H1 (cell line): ENCODE results near the gene CTNND2. TPM values are rescaled to one million over a fixed set of nuclear protein-coding genes. Genes with fewer than 3 reads are reported as not detected.

Source experiments
- CTCF ChIA-PET: fragments of 300-600 bp; sonication (Branson Sonifier 250); formaldehyde crosslinking; loops from one replicate; lab custom pipeline; 2021; ENCODE audit not compliant: partially characterized antibody; lab: Charles Lee
- POLR2A ChIA-PET: fragments of 300-600 bp; sonication (Branson Sonifier 250); formaldehyde crosslinking; loops from one replicate; lab custom pipeline; 2021; ENCODE audit warnings: inconsistent platforms; ENCODE audit not compliant: partially characterized antibody; lab: Charles Lee
- DNase-seq, 2 experiments: peaks; one replicate each; pipeline versions ENCODE4 v3.0.0 to v3.0.0-alpha.2; 2010 to 2022; ENCODE audit warnings: low spot score in 2 of 2, low read depth in 1 of 2, mixed read lengths in 1 of 2
- FAIRE-seq: peaks from 2 replicates; lab custom pipeline; 2011; peaks lifted over from hg19 to GRCh38; lab: Jason Lieb, UNC
- H2AFZ ChIP-seq: 2 replicates; pipeline ENCODE4 v1.8.1; 2012; ENCODE audit warnings: low read length, inconsistent platforms
- H2AK5ac ChIP-seq: 2 replicates; pipeline ENCODE4 v1.6.1; 2013; ENCODE audit warnings: low read depth, low read length
- H2BK120ac ChIP-seq: replicated peaks from 2 replicates; pipeline ENCODE3; 2013; ENCODE audit warnings: low read depth, low read length, inconsistent platforms
- H2BK12ac ChIP-seq: 2 replicates; pipeline ENCODE4 v1.6.1; 2013; ENCODE audit warnings: low read depth, low read length
- H2BK15ac ChIP-seq: 2 replicates; pipeline ENCODE4 v1.6.1; 2013; ENCODE audit warnings: low read length
- H2BK20ac ChIP-seq: 2 replicates; pipeline ENCODE4 v1.6.1; 2013; ENCODE audit warnings: low read length
- H2BK5ac ChIP-seq: 2 replicates; pipeline ENCODE4 v1.6.1; 2013; ENCODE audit warnings: low read depth, low read length
- H3K14ac ChIP-seq: 2 replicates; pipeline ENCODE4 v1.6.1; 2013; ENCODE audit warnings: inconsistent platforms; ENCODE audit not compliant: insufficient read length
- H3K18ac ChIP-seq: 2 replicates; pipeline ENCODE4 v1.6.1; 2013; ENCODE audit warnings: low read length; ENCODE audit errors: extremely low read depth
- H3K23ac ChIP-seq: 2 replicates; pipeline ENCODE4 v1.6.1; 2013; ENCODE audit warnings: inconsistent platforms; ENCODE audit not compliant: insufficient read length
- H3K23me2 ChIP-seq: 2 replicates; pipeline ENCODE4 v1.6.1; 2013; ENCODE audit warnings: low read depth, low read length
- H3K27ac ChIP-seq: 2 replicates; pipeline ENCODE4 v1.6.1; 2011; ENCODE audit warnings: low read depth, low read length, inconsistent platforms
- H3K27me3 ChIP-seq, 4 experiments: replicated peaks in 1 of 4; 1 replicate in 1 of 4; 2 replicates in 3 of 4; pipeline versions ENCODE4 v1.6.1 to v1.8.1; 2011 to 2013; ENCODE audit warnings: low read length in 3 of 4, mild to moderate bottlenecking in 3 of 4, inconsistent platforms in 2 of 4, mixed read lengths in 2 of 4, moderate library complexity in 1 of 4; ENCODE audit not compliant: control insufficient read depth in 3 of 4, insufficient read depth in 3 of 4; ENCODE audit errors: extremely low read depth in 1 of 4
- H3K36me3 ChIP-seq, 4 experiments: 2 replicates each; pipeline versions ENCODE4 v1.6.1 to v1.8.1; 2011 to 2013; ENCODE audit warnings: mild to moderate bottlenecking in 4 of 4, low read length in 3 of 4, moderate library complexity in 2 of 4, control low read depth in 1 of 4, inconsistent platforms in 1 of 4; ENCODE audit not compliant: insufficient read depth in 4 of 4, control insufficient read depth in 2 of 4
- H3K4ac ChIP-seq: replicated peaks from 2 replicates; pipeline ENCODE3; 2013; ENCODE audit warnings: low read length, low read depth, mixed read lengths, inconsistent platforms; ENCODE audit not compliant: insufficient read length
- H3K4me1 ChIP-seq, 4 experiments: replicated peaks in 1 of 4; 1 replicate in 1 of 4; 2 replicates in 3 of 4; pipeline versions ENCODE4 v1.6.1 to v1.8.1; 2011 to 2013; ENCODE audit warnings: low read length in 3 of 4, inconsistent platforms in 2 of 4, mixed read lengths in 1 of 4; ENCODE audit not compliant: insufficient read depth in 4 of 4, control insufficient read depth in 3 of 4
- H3K4me2 ChIP-seq, 2 experiments: 2 replicates each; pipeline versions ENCODE4 v1.6.1 to v1.8.1; 2011 to 2013; ENCODE audit warnings: low read depth in 2 of 2, low read length in 2 of 2, control low read depth in 1 of 2, inconsistent platforms in 1 of 2, mild to moderate bottlenecking in 1 of 2; ENCODE audit not compliant: insufficient read depth in 1 of 2
- H3K4me3 ChIP-seq, 4 experiments: fragments of 200-600, 300-600 bp in 1 of 4; sonication (generic), shearing (Covaris generic), sonication (Bioruptor Twin) in 1 of 4; 2 replicates each; pipeline versions ENCODE4 v1.5.1 to v1.8.1; 2011 to 2016; ENCODE audit warnings: low read length in 4 of 4, low read depth in 3 of 4, control low read depth in 2 of 4, inconsistent platforms in 2 of 4, mild to moderate bottlenecking in 2 of 4, mixed read lengths in 1 of 4, moderate library complexity in 1 of 4; ENCODE audit not compliant: insufficient read depth in 2 of 4; ENCODE audit errors: extremely low read depth in 1 of 4
- H3K56ac ChIP-seq: replicated peaks from 2 replicates; pipeline ENCODE3; 2013; ENCODE audit warnings: low read depth, mild to moderate bottlenecking, mixed read lengths, low read length, inconsistent platforms; ENCODE audit not compliant: insufficient read length
- H3K79me1 ChIP-seq: 2 replicates; pipeline ENCODE4 v1.6.1; 2013; ENCODE audit warnings: low read depth, low read length, control low read depth
- H3K79me2 ChIP-seq, 2 experiments: 2 replicates each; pipeline versions ENCODE4 v1.6.1 to v1.8.1; 2012 to 2013; ENCODE audit warnings: low read length in 2 of 2, mild to moderate bottlenecking in 2 of 2, inconsistent platforms in 1 of 2; ENCODE audit not compliant: insufficient read depth in 2 of 2, control insufficient read depth in 1 of 2
- H3K9ac ChIP-seq, 4 experiments: replicated peaks in 1 of 4; 1 replicate in 1 of 4; 2 replicates in 3 of 4; pipeline versions ENCODE4 v1.6.1 to v1.8.1; 2011 to 2013; ENCODE audit warnings: low read depth in 3 of 4, low read length in 3 of 4, control low read depth in 2 of 4, mild to moderate bottlenecking in 2 of 4, moderate library complexity in 2 of 4, inconsistent platforms in 1 of 4; ENCODE audit errors: extremely low read depth in 1 of 4
- H3K9me3 ChIP-seq, 2 experiments: 2 replicates each; pipeline versions ENCODE4 v1.6.1 to v1.8.1; 2012 to 2013; ENCODE audit warnings: mild to moderate bottlenecking in 2 of 2, moderate library complexity in 2 of 2, control low read depth in 1 of 2, inconsistent platforms in 1 of 2, low read depth in 1 of 2, low read length in 1 of 2, mixed read lengths in 1 of 2; ENCODE audit not compliant: insufficient read depth in 2 of 2
- H4K20me1 ChIP-seq, 2 experiments: replicated peaks in 1 of 2; 2 replicates each; pipeline versions ENCODE3 to v1.8.1; 2011 to 2013; ENCODE audit warnings: inconsistent platforms in 2 of 2, low read length in 2 of 2, mild to moderate bottlenecking in 1 of 2; ENCODE audit not compliant: insufficient read depth in 2 of 2, control insufficient read depth in 1 of 2
- H4K5ac ChIP-seq: 2 replicates; pipeline ENCODE4 v1.6.1; 2013; ENCODE audit warnings: low read length, low read depth, mixed read lengths, inconsistent platforms; ENCODE audit not compliant: insufficient read length
- H4K8ac ChIP-seq: 2 replicates; pipeline ENCODE4 v1.8.0; 2013; ENCODE audit warnings: mild to moderate bottlenecking, moderate library complexity, low read length, inconsistent platforms; ENCODE audit not compliant: insufficient read depth; ENCODE audit errors: extremely low read depth
- H4K91ac ChIP-seq: replicated peaks from 2 replicates; pipeline ENCODE3; 2013; ENCODE audit warnings: low read length, mixed read lengths, inconsistent platforms; ENCODE audit not compliant: insufficient read length
- CBX5 ChIP-seq: fragments of 300-800, 300-1000 bp; sonication (generic); IDR thresholded peaks from 2 replicates; pipeline ENCODE4 v1.7.1; 2016; ENCODE audit warnings: antibody characterized with exemption, low read length, low read depth
- CBX8 ChIP-seq: fragments of 300-800, 300-1000 bp; sonication (generic); IDR thresholded peaks from 2 replicates; pipeline ENCODE4 v1.7.1; 2016; ENCODE audit warnings: low read depth, low read length, borderline replicate concordance
- CREB1 ChIP-seq: IDR thresholded peaks from 2 replicates; pipeline ENCODE4 v1.6.1; 2012; ENCODE audit warnings: inconsistent platforms
- EGR1 ChIP-seq: IDR thresholded peaks from 2 replicates; pipeline ENCODE4 v1.6.1; 2011; ENCODE audit warnings: low read depth, low read length, borderline replicate concordance
- FOSL1 ChIP-seq: IDR thresholded peaks from 2 replicates; pipeline ENCODE4 v1.6.1; 2011; ENCODE audit warnings: mild to moderate bottlenecking, low read depth, low read length, moderate library complexity; ENCODE audit not compliant: insufficient read depth
- HDAC2 ChIP-seq, 2 experiments: fragments of 300-600 bp in 1 of 2; sonication (generic) in 1 of 2; IDR thresholded peaks; 2 replicates each; pipeline ENCODE4 v1.6.1; 2011 to 2012; ENCODE audit warnings: low read depth in 2 of 2, low read length in 2 of 2, mild to moderate bottlenecking in 2 of 2, moderate library complexity in 2 of 2, borderline replicate concordance in 1 of 2, inconsistent platforms in 1 of 2
- KDM1A ChIP-seq: fragments of 200-600, 300-600 bp; sonication (generic); IDR thresholded peaks from 2 replicates; pipeline ENCODE4 v1.7.1; 2016; ENCODE audit warnings: mild to moderate bottlenecking, low read length, borderline replicate concordance
- RAD21 ChIP-seq, 2 experiments: IDR thresholded peaks in 1 of 2; conservative IDR thresholded peaks in 1 of 2; 2 replicates each; pipeline ENCODE4 v1.6.1; 2011; ENCODE audit warnings: low read depth in 2 of 2, low read length in 2 of 2, improper control_type of control experiment in 1 of 2, inconsistent platforms in 1 of 2, mild to moderate bottlenecking in 1 of 2, moderate library complexity in 1 of 2
- RBBP5 ChIP-seq: IDR thresholded peaks from 2 replicates; pipeline ENCODE4 v1.7.1; 2012; ENCODE audit warnings: low read depth, mild to moderate bottlenecking, inconsistent platforms, low read length, moderate library complexity, borderline replicate concordance
- SP2 ChIP-seq: IDR thresholded peaks from 2 replicates; pipeline ENCODE4 v1.6.1; 2012; ENCODE audit warnings: mild to moderate bottlenecking, low read length, inconsistent platforms
- TEAD4 ChIP-seq: IDR thresholded peaks from 2 replicates; pipeline ENCODE4 v1.6.1; 2012; ENCODE audit warnings: low read depth, low read length, inconsistent platforms, mixed read lengths
- YY1 ChIP-seq: IDR thresholded peaks from 2 replicates; pipeline ENCODE4 v1.6.1; 2011; ENCODE audit warnings: low read depth, mild to moderate bottlenecking, low read length
- WGBS, 2 experiments: shearing (Covaris generic) in 1 of 2; methylation state at CpG; one replicate each; pipeline versions ENCODE4 v1.1.6 to v1.1.7; 2013 to 2015; ENCODE audit warnings: low lambda C conversion rate in 2 of 2, mixed read lengths in 2 of 2, inconsistent platforms in 1 of 2, low coverage in 1 of 2, missing lambda C conversion rate in 1 of 2; ENCODE audit not compliant: insufficient replicate concordance in 2 of 2, insufficient coverage in 1 of 2, insufficient read length in 1 of 2; ENCODE audit errors: extremely low coverage in 1 of 2, missing lambda C conversion rate in 1 of 2; 5-methylcytosine and 5-hydroxymethylcytosine counted together
- polyA plus RNA-seq, 7 experiments: library from polyadenylated mRNA; depleted of rRNA in 3 of 7; stranded (reverse) in 5 of 7; unstranded in 2 of 7; fragments of >200 nt in 5 of 7; fragments of 200-250 nt in 2 of 7; gene quantifications; 1 replicate in 5 of 7; 2 replicates in 1 of 7; 4 replicates in 1 of 7; pipeline versions ENCODE4 v1.2.1 to v1.2.3, GENCODE V29; 2011 to 2013; ENCODE audit warnings: missing spikeins in 2 of 7, mixed read lengths in 2 of 7
- total RNA-seq: library from RNA; stranded (reverse); fragmentation: NEBNext Ultra II Directional; extraction: Animal tissue kit (Norgen Biotek cat#: 25700); gene quantifications from 2 replicates; pipeline ENCODE4 v1.2.1, GENCODE V29; 2021
- TF ChIP-seq, protein P1 (sequence below): IDR thresholded peaks from 2 replicates; pipeline ENCODE4 v1.6.1; 2012; ENCODE audit warnings: inconsistent platforms

Gene CTNND2
- total and polyA plus RNA-seq, 2 of the 8 experiments (the other 6 are each of a cell fraction or from before 2014, with no cell fraction given): 7.4 to 14.2 TPM

- Histone ChIP-seq H4K20me1 (no peaks in the 10 kb centered on the region), H3K9ac (no peak overlapping the region), H3K27ac (no peak overlapping the region), H4K91ac (no peak overlapping the region), H2AK5ac (no peak overlapping the region), H3K9me3 (no peaks in the 10 kb centered on the region), H3K4me3 (no peak overlapping the region), H2BK20ac (no peak overlapping the region), H3K23ac (no peak overlapping the region), H3K4me2 (no peak overlapping the region), H2BK12ac (no peak overlapping the region), H3K79me1 (no peaks in the 10 kb centered on the region), H3K27me3 (no peaks in the 10 kb centered on the region), H3K14ac (no peak overlapping the region), H3K4me1 (no peaks in the 10 kb centered on the region; a peak in 1 of 7 replicates), H3K79me2 (no peaks in the 10 kb centered on the region), H2BK5ac (no peak overlapping the region), H2AFZ (no peak overlapping the region), H2BK15ac (no peak overlapping the region), H3K56ac (no peak overlapping the region), H3K18ac (no peak overlapping the region), H4K5ac (no peak overlapping the region), H2BK120ac (no peak overlapping the region), H3K4ac (no peak overlapping the region), H4K8ac (no peak overlapping the region), H3K23me2 (no peaks in the 10 kb centered on the region), H3K36me3 (no peaks in the 10 kb centered on the region)
- FAIRE-seq: peak; percentile 57
- TF ChIP-seq RAD21 (IDR thresholded peaks at IDR 0.05 in 1 of 2, conservative IDR thresholded peaks at IDR 0.05 in 1 of 2; ENCODE audit: low read depth in 2 of 2, low read length in 2 of 2) (no peak; a peak in 1 of 4 replicates), KDM1A (no peak), CBX5 (no peak), CBX8 (no peak), YY1 (0 out of 2 replicates have a peak, but pooled peaks have one; percentile 7), CREB1 (no peak), SP2 (no peak), FOSL1 (no peak), RBBP5 (no peak), EGR1 (no peak), HDAC2 (IDR thresholded peaks at IDR 0.05; ENCODE audit: borderline replicate concordance in 1 of 2, low read depth in 2 of 2, low read length in 2 of 2) (no peak), TEAD4 (peak; percentile 83)
- TF ChIP-seq, protein P1, sequence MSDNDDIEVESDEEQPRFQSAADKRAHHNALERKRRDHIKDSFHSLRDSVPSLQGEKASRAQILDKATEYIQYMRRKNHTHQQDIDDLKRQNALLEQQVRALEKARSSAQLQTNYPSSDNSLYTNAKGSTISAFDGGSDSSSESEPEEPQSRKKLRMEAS: no peak
- 53% methylated on average over 4 of the region's 4 CpGs; no CpG with 5 or more reads in 1 of the 2 experiments for WGBS, 2 experiments
- CTCF ChIA-PET: no interaction called here
- POLR2A ChIA-PET: no interaction called here
- no peak for DNase-seq
Observed at GRCh38 chr5:11797132-11797531, 107.1 kb downstream of the CTNND2 start.
